HG03342 (cell line): ENCODE data around the gene OVOL2.
"Not testable (repeated sequence)": the region's sequence is repeated elsewhere in the genome, so short reads cannot be mapped to it uniquely, and the experiment has no call there.

ENCODE experiments used
- ATAC-seq: cut with Tn5 transposase; IDR thresholded peaks from one replicate; pipeline ENCODE4 v1.9.1; 2021; ENCODE audit warnings: mild to moderate bottlenecking, moderate library complexity; ENCODE audit not compliant: unreplicated experiment

The OVOL2 gene

DNA sequence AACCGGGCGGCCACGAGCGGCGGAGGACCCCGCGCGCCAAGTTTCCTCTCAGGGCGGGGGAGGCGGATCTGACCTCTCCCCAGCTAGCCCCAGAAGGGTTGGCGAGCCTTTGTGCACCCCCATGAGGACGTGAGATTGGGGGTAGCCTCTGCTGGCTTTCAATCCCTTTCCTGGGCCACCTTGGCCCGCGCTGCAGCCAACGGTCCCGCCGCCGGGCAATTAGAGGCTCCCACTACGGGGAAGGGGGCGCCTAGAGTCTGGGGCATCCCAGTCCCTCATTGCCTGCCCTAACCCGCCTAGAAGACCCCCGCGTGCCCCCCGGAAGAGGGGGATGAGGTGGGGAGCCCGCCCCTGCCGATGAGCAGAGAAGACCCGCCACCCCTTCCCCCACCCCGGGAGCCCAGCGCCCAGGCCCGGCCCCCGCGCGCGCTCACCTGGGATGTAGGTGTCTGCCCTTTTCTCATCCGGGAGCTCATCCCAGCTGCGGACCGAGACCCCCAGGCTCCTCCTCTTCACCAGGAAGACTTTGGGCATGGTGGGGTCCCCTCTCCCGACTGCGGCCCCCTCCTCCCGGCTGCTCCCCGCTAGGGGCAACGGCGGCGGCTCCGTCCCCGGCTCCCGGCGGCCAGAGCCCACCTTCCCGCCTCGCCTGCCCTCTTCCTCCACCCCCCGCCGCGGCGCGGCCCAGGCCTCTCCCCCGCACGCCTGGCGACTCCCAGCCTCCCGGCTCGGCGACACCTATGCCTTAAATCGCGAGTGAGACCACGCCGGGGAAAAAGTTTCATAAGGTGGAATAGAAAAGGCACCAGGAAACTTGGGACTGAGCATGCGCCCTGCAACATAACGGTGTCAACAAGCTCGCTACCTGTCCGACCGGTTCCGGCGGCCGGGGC, at the start of gene OVOL2:
Gene OVOL2 (minus strand): TSS at position 816 of the 893 bp plus-strand sequence. CDS start 282 bp downstream, at position 534.
- no peak for ATAC-seq

DNA sequence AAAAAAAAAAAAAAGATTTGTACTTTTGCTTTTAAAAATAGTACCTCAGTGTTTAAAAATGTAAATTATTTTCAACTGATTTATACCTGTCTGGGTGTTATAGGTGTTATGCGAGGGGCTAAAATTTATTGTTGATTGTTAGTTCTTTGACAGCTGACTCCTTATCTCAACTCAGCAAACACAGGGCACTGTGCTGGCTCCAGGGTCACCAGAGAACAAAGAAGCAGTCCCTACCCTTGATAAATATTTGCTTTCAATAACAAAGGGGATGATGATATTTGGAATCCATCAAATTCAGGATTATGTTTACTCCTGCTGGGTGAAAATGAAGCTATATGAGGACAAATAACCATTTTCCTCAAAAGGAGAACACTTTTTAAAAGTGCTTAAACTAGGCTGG, 45.8 kb upstream of the OVOL2 start:
- no peak for ATAC-seq

- no peak for ATAC-seq
Measured at GRCh38 chr20:18101125-18101810, 43.6 kb upstream of the OVOL2 start.

GRCh38 chr20:18100569-18100968, 42.9 kb upstream of the OVOL2 start:
- not testable (repeated sequence) for ATAC-seq

DNA sequence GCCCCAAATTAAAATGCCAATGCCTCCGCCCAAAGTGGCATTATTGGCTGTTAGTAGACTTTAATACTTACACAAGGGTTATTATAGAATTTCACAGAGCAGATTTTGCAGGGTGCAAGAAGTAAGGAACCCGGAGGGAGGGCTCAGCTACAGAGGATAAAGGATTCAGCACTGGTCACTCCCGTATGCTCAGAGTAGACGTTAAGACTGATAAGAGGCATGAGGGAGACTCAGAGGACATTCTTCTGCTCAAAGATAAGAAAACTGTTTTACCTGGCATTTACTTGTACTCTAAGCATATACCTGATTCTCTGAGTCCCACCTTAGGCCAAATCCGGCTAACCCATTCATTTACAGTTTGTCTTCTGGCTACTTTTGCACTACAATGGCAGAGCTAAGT, 36.5 kb upstream of the OVOL2 start:
- ATAC-seq: no peak

GRCh38 chr20:18093388-18093787, 35.7 kb upstream of the OVOL2 start:
- no peak for ATAC-seq

DNA sequence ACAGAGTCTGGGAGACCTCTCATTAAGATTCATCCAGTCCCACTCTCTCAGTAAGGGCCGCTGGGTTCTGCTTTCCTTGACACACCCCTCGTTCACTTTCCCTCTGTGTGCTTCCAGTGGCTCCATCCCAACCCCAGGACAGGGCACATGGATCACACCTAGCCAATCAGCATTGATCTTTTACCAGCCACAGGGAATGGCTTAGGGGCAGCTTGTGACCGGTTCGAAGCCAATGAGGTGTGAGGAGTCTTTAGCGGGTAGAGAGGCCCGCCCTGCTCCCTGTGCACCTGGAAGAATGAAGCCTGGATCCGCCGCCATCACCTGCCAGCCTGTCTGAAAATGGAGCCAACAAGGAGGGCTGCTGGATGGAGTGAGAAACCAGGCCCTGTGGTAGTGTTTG, 35.2 kb upstream of the OVOL2 start:
- no peak for ATAC-seq

GRCh38 chr20:18091623-18092022, 33.9 kb upstream of the OVOL2 start:
- no peak for ATAC-seq

DNA sequence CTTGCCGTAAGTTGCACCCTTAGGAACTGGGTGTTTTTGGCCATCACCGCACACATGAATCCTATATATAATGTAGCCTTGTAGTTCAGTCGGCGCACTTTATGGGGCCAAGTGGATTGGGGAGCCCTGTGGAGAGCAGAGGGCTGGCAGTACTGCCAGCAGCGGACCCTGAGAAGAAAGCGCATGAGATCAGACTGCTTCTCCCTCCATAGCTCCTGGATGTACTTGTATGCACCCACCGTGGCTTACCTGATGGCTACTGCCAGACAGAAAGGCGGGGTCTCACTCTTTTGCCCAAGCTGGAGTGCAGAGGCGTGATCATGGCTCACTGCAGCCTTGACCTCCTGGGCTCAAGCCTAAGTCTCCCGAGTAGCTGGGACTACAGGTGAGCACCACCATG, 32.8 kb upstream of the OVOL2 start:
- no peak for ATAC-seq

GRCh38 chr20:18090044-18090443, 32.3 kb upstream of the OVOL2 start:
- ATAC-seq: no peak

GRCh38 chr20:18088841-18089240, 31.1 kb upstream of the OVOL2 start:
- ATAC-seq: not testable (repeated sequence)

DNA sequence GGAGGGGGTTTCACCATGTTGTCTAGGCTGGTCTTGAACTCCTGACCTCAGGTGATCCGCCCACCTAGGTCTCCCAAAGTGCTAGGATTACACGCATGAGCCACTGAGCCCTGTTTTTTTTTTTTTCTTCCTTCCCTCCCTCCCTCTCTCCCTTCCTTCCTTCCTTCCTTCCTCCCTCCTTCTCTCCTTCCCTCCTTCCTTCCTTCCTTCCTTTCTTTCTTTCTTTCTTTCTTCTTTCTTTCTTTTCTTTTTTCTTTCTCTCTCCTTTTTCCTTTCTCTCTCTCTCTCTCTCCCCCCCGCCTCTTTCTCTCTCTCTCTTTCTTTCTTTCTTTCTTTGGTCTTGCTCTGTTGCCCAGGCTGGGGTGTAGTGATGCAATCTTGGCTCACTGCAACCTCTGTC, 30.6 kb upstream of the OVOL2 start:
- ATAC-seq: not testable (repeated sequence)

DNA sequence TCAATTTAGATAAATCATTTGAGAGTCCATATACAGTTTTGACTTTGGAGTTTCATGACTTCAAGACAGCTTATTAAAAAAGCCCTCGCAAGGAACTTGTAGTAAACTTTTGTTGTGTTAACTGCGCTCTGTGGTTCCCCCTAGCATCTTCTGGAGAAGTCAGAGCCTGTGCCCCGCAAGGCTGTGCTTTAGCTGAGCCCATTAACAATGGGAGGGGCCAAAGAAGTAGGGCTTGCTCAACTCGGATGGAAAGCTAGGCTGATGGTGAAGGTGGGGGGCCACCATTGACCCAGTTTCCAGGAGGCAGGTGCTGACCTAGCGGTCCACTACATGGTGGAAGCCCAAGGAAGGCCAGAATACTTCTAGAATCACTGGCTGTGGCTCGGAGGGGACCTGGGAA, 29.3 kb upstream of the OVOL2 start:
- ATAC-seq: no peak

- not testable (repeated sequence) for ATAC-seq
Measured at GRCh38 chr20:18080836-18081235, 23.1 kb upstream of the OVOL2 start.

DNA sequence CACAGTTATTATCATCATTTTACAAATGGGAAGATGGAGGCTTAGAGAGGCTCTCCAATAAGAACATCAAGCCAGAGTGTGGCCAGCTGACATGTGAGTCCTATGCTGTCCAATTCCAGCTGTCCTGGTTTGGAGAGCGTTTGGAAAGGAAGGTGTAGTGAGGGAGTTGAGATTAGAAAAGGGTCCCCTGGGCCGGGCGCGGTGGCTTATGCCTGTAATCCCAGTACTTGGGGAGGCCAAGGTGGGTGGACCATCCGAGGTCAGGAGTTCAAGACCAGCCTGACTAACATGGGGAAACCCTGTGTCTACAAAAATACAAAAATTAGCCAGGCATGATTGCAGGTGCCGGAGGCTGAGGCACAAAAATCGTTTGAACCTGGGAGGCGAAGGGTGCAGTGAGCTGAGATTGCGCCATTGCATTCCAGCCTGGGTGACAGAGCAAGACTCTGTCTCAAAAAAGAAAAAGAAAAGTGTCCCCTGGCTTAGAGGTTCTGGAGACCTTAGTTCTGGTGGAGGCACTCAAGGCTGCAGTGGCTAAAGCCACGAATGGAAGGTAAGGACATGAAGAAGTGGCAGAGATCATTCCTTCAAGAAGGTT, 22.1 kb upstream of the OVOL2 start:
- no peak for ATAC-seq

DNA sequence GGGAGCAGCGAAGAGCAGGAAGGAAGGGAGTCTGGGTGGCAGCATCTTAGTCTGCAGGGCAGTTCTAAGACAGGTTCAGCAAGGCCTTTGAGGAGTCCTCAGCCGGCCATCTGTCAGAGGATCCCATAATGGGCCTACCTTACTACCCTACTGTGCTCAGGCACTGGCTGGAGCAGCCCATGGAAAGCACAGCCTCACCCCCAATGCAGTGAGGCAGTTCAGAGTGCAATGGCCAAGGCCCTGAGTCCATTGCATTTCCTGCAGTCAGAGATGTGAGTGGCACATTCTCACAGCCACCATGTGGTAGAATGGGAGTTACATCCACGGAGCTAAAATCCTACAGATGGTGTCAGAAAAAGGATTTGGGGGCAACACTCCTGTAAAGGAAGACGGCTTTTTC, 19.4 kb upstream of the OVOL2 start:
- ATAC-seq: no peak

GRCh38 chr20:18072532-18072931, 14.8 kb upstream of the OVOL2 start:
- ATAC-seq: no peak

GRCh38 chr20:18066421-18067333, 9.0 kb upstream of the OVOL2 start:
- ATAC-seq: no peak

DNA sequence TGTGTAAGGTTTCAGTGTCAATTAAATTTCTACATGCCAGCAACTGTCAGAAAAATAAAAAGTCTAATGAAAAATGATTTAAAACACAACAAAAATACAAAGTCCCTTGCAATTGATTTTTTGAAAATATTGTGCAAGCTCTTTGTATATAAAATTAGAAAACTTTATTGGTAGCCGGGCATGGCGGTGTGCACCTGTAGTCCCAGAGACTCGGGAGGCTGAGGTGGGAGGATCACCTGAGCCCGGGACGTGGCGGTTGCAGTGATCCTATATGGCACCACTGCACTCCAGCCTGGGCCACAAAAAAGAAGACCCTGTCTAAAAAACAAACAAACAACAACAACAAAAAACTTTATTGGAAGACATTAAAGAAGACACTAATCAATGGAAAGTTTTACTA, 6.0 kb upstream of the OVOL2 start:
- no peak for ATAC-seq

GRCh38 chr20:18059603-18060002, 1.9 kb upstream of the OVOL2 start:
- no peak for ATAC-seq
